Liver (tissue), 9 donors: ENCODE results near the gene PXMP4. TPM values are rescaled to one million over a fixed set of nuclear protein-coding genes. Genes with fewer than 3 reads are reported as not detected.
"Not testable (repeated sequence)": the region's sequence is repeated elsewhere in the genome, so short reads cannot be mapped to it uniquely, and the experiment has no call there.

Experiments
- DNase-seq: peaks from one replicate; pipeline ENCODE4 v3.0.0-alpha.2; 2017; ENCODE audit warnings: low spot score
- H3K27ac ChIP-seq, 2 donors: one replicate each; pipeline ENCODE4 v1.7.0; 2013; ENCODE audit warnings: inconsistent platforms in 2 of 2, low read length in 2 of 2, control low read depth in 1 of 2, low read depth in 1 of 2, mild to moderate bottlenecking in 1 of 2
- H3K27me3 ChIP-seq, 4 donors: one replicate each; pipeline versions ENCODE4 v1.6.1 to v1.7.0; 2013; ENCODE audit warnings: low read length in 3 of 4, inconsistent platforms in 1 of 4, mild to moderate bottlenecking in 1 of 4, moderate library complexity in 1 of 4; ENCODE audit not compliant: control insufficient read depth in 4 of 4, insufficient read depth in 4 of 4
- H3K36me3 ChIP-seq, 4 donors: one replicate each; pipeline versions ENCODE4 v1.6.1 to v1.7.0; 2013; ENCODE audit warnings: low read length in 3 of 4, mild to moderate bottlenecking in 3 of 4, low read depth in 1 of 4, moderate library complexity in 1 of 4; ENCODE audit not compliant: control insufficient read depth in 4 of 4, insufficient read depth in 3 of 4
- H3K4me1 ChIP-seq, 4 donors: one replicate each; pipeline versions ENCODE4 v1.6.1 to v1.7.0; 2013; ENCODE audit warnings: low read length in 3 of 4, mild to moderate bottlenecking in 3 of 4, moderate library complexity in 1 of 4; ENCODE audit not compliant: control insufficient read depth in 4 of 4, insufficient read depth in 4 of 4
- H3K4me3 ChIP-seq, 3 donors: one replicate each; pipeline versions ENCODE4 v1.6.1 to v1.7.0; 2013; ENCODE audit warnings: low read length in 3 of 3, control low read depth in 1 of 3, low read depth in 1 of 3, mild to moderate bottlenecking in 1 of 3
- H3K9ac ChIP-seq, 2 donors: one replicate each; pipeline ENCODE4 v1.7.0; 2013; ENCODE audit warnings: low read length in 2 of 2, mild to moderate bottlenecking in 2 of 2, moderate library complexity in 2 of 2, control low read depth in 1 of 2, low read depth in 1 of 2
- H3K9me3 ChIP-seq, 4 donors: one replicate each; pipeline versions ENCODE4 v1.6.1 to v1.7.0; 2013; ENCODE audit warnings: low read length in 3 of 4; ENCODE audit not compliant: control insufficient read depth in 4 of 4
- ATF3 ChIP-seq: IDR thresholded peaks from 2 replicates; pipeline ENCODE4 v1.6.1; 2016; ENCODE audit warnings: antibody characterized with exemption
- CTCF ChIP-seq: fragments of 150-350 bp; IDR thresholded peaks from 2 replicates; pipeline ENCODE4 v1.5.1; 2017; ENCODE audit warnings: improper control_type of control experiment, low read depth, low read length; ENCODE audit not compliant: missing input control
- EGR1 ChIP-seq, 2 donors: IDR thresholded peaks; 2 replicates each; pipeline ENCODE4 v1.6.1; 2016 to 2018; ENCODE audit warnings: antibody characterized with exemption in 2 of 2, low read depth in 2 of 2
- FOXA1 ChIP-seq: IDR thresholded peaks from 2 replicates; pipeline ENCODE4 v1.6.1; 2016; ENCODE audit warnings: antibody characterized with exemption
- FOXA2 ChIP-seq: IDR thresholded peaks from 2 replicates; pipeline ENCODE4 v1.6.1; 2016; ENCODE audit warnings: antibody characterized with exemption
- GABPA ChIP-seq, 2 donors: IDR thresholded peaks in 1 of 2; conservative IDR thresholded peaks in 1 of 2; 2 replicates each; pipeline ENCODE4 v1.6.1; 2016; ENCODE audit warnings: antibody characterized with exemption in 2 of 2, mild to moderate bottlenecking in 1 of 2, moderate library complexity in 1 of 2
- HNF4A ChIP-seq, 2 donors: conservative IDR thresholded peaks; 2 replicates each; pipeline ENCODE4 v1.6.1; 2016; ENCODE audit warnings: antibody characterized with exemption in 2 of 2, mild to moderate bottlenecking in 2 of 2
- HNF4G ChIP-seq: IDR thresholded peaks from 2 replicates; pipeline ENCODE4 v1.6.1; 2016; ENCODE audit warnings: antibody characterized with exemption
- MAX ChIP-seq: IDR thresholded peaks from 2 replicates; pipeline ENCODE4 v1.6.1; 2016; ENCODE audit warnings: antibody characterized with exemption
- NR2F2 ChIP-seq: IDR thresholded peaks from 2 replicates; pipeline ENCODE4 v1.6.1; 2016; ENCODE audit warnings: antibody characterized with exemption
- RAD21 ChIP-seq, 2 donors: IDR thresholded peaks; 2 replicates each; pipeline ENCODE4 v1.6.1; 2016; ENCODE audit warnings: antibody characterized with exemption in 2 of 2, mild to moderate bottlenecking in 2 of 2
- REST ChIP-seq: IDR thresholded peaks from 2 replicates; pipeline ENCODE4 v1.6.1; 2016; ENCODE audit warnings: antibody characterized with exemption, mild to moderate bottlenecking
- RXRA ChIP-seq, 2 donors: IDR thresholded peaks; 2 replicates each; pipeline ENCODE4 v1.6.1; 2017 to 2018; ENCODE audit warnings: antibody characterized with exemption in 2 of 2, mild to moderate bottlenecking in 1 of 2
- SP1 ChIP-seq: IDR thresholded peaks from 2 replicates; pipeline ENCODE4 v1.6.1; 2018; ENCODE audit warnings: antibody characterized with exemption, mild to moderate bottlenecking
- TAF1 ChIP-seq: conservative IDR thresholded peaks from 2 replicates; pipeline ENCODE4 v1.6.1; 2016; ENCODE audit warnings: antibody characterized with exemption, mild to moderate bottlenecking
- WGBS: extraction: QIAGEN DNeasy Blood & Tissue Kit; methylation state at CpG from one replicate; pipeline ENCODE4 v1.1.7; 2013; 5-methylcytosine and 5-hydroxymethylcytosine counted together
- polyA plus RNA-seq, 2 donors: library from polyadenylated mRNA; stranded (reverse) in 1 of 2; unstranded in 1 of 2; fragments of 200-250 nt in 1 of 2; fragments of >200 nt in 1 of 2; fragmentation: Nextera tagmentation in 1 of 2; extraction: Ambion mirVana in 1 of 2; gene quantifications; one replicate each; pipeline versions ENCODE4 v1.2.1 to v1.2.3, GENCODE V29; 2013 to 2015
- total RNA-seq, 2 donors: library from RNA; depleted of rRNA; stranded (reverse); fragments of >200 nt; gene quantifications; one replicate each; pipeline ENCODE4 v1.2.3, GENCODE V29; 2014
- donor health status: healthy.
- donor health status: healthy.
- donor health status: healthy.
- donor health status: healthy.
- donor health status: healthy.

PXMP4 gene
- total and polyA plus RNA-seq, 4 donors, result 5.5 to 16.0 (median 9.3) TPM

- no peaks in the 10 kb centered on the region for H3K27me3 ChIP-seq
- H3K36me3 ChIP-seq, result peaks cover 0 to 13% (median 8%) of the 10 kb centered on the region in 4 donors
- no peak overlapping the region for H3K9ac ChIP-seq
- H3K9me3 ChIP-seq, result peaks cover 0 to 3% (median 1%) of the 10 kb centered on the region in 4 donors
- H3K4me1 ChIP-seq, result no peaks in the 10 kb centered on the region
- no peak overlapping the region for H3K27ac ChIP-seq
- 98% methylated on average over 10 of the region's 10 CpGs for WGBS
- DNase-seq, result no peak
- no peak overlapping the region for H3K4me3 ChIP-seq
- TF ChIP-seq MAX (no peak), TAF1 (no peak), RXRA (IDR thresholded peaks at IDR 0.05) (no peak), CTCF (no peak), GABPA (IDR thresholded peaks at IDR 0.05 in 1 of 2, conservative IDR thresholded peaks at IDR 0.05 in 1 of 2) (no peak), ATF3 (no peak), SP1 (no peak), FOXA2 (no peak), FOXA1 (no peak), EGR1 (IDR thresholded peaks at IDR 0.05; ENCODE audit: low read depth in 2 of 2) (no peak), RAD21 (IDR thresholded peaks at IDR 0.05) (no peak), NR2F2 (no peak), HNF4A (conservative IDR thresholded peaks at IDR 0.05) (no peak), REST (no peak), HNF4G (no peak)
These were observed 36.9 kb upstream of the PXMP4 start for GRCh38 chr20:33757046-33757445.

GRCh38 chr20:33755936-33756490 is 35.9 kb upstream of the PXMP4 start:
- H3K4me1 ChIP-seq, DNase-seq, H3K27ac ChIP-seq, H3K4me3 ChIP-seq, H3K9me3 ChIP-seq, H3K9ac ChIP-seq, H3K27me3 ChIP-seq: not testable (repeated sequence)
- WGBS, result 90% methylated on average over 10 of the region's 10 CpGs
- H3K36me3 ChIP-seq, result peaks cover 1 to 13% (median 9%) of the 10 kb centered on the region in 4 donors
